ENCODE data around the gene PCDHA8. TPM values are rescaled to one million over a fixed set of nuclear protein-coding genes. Genes with fewer than 3 reads are reported as not detected.

The PCDHA8 gene
- total and polyA plus RNA-seq, 2 of the 8 experiments (the other 6 are each of a cell fraction or from before 2014, with no cell fraction given): 0.14 to 0.52 TPM

DNA sequence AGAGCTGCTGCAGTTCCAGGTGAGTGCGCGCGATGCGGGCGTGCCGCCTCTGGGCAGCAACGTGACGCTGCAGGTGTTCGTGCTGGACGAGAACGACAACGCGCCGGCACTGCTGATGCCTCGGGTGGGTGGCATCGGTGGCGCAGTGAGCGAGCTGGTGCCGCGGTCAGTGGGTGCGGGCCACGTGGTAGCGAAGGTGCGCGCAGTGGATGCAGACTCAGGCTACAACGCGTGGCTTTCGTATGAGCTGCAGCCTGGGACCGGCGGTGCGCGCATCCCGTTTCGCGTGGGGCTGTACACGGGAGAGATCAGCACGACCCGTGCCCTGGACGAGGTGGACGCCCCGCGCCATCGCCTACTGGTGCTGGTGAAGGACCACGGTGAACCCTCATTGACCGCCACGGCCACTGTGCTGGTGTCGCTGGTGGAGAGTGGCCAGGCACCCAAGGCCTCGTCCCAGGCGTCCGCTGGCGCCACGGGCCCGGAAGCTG is 38.2 kb upstream of the PCDHA8 start (continued):
- TF ChIP-seq, protein P1, sequence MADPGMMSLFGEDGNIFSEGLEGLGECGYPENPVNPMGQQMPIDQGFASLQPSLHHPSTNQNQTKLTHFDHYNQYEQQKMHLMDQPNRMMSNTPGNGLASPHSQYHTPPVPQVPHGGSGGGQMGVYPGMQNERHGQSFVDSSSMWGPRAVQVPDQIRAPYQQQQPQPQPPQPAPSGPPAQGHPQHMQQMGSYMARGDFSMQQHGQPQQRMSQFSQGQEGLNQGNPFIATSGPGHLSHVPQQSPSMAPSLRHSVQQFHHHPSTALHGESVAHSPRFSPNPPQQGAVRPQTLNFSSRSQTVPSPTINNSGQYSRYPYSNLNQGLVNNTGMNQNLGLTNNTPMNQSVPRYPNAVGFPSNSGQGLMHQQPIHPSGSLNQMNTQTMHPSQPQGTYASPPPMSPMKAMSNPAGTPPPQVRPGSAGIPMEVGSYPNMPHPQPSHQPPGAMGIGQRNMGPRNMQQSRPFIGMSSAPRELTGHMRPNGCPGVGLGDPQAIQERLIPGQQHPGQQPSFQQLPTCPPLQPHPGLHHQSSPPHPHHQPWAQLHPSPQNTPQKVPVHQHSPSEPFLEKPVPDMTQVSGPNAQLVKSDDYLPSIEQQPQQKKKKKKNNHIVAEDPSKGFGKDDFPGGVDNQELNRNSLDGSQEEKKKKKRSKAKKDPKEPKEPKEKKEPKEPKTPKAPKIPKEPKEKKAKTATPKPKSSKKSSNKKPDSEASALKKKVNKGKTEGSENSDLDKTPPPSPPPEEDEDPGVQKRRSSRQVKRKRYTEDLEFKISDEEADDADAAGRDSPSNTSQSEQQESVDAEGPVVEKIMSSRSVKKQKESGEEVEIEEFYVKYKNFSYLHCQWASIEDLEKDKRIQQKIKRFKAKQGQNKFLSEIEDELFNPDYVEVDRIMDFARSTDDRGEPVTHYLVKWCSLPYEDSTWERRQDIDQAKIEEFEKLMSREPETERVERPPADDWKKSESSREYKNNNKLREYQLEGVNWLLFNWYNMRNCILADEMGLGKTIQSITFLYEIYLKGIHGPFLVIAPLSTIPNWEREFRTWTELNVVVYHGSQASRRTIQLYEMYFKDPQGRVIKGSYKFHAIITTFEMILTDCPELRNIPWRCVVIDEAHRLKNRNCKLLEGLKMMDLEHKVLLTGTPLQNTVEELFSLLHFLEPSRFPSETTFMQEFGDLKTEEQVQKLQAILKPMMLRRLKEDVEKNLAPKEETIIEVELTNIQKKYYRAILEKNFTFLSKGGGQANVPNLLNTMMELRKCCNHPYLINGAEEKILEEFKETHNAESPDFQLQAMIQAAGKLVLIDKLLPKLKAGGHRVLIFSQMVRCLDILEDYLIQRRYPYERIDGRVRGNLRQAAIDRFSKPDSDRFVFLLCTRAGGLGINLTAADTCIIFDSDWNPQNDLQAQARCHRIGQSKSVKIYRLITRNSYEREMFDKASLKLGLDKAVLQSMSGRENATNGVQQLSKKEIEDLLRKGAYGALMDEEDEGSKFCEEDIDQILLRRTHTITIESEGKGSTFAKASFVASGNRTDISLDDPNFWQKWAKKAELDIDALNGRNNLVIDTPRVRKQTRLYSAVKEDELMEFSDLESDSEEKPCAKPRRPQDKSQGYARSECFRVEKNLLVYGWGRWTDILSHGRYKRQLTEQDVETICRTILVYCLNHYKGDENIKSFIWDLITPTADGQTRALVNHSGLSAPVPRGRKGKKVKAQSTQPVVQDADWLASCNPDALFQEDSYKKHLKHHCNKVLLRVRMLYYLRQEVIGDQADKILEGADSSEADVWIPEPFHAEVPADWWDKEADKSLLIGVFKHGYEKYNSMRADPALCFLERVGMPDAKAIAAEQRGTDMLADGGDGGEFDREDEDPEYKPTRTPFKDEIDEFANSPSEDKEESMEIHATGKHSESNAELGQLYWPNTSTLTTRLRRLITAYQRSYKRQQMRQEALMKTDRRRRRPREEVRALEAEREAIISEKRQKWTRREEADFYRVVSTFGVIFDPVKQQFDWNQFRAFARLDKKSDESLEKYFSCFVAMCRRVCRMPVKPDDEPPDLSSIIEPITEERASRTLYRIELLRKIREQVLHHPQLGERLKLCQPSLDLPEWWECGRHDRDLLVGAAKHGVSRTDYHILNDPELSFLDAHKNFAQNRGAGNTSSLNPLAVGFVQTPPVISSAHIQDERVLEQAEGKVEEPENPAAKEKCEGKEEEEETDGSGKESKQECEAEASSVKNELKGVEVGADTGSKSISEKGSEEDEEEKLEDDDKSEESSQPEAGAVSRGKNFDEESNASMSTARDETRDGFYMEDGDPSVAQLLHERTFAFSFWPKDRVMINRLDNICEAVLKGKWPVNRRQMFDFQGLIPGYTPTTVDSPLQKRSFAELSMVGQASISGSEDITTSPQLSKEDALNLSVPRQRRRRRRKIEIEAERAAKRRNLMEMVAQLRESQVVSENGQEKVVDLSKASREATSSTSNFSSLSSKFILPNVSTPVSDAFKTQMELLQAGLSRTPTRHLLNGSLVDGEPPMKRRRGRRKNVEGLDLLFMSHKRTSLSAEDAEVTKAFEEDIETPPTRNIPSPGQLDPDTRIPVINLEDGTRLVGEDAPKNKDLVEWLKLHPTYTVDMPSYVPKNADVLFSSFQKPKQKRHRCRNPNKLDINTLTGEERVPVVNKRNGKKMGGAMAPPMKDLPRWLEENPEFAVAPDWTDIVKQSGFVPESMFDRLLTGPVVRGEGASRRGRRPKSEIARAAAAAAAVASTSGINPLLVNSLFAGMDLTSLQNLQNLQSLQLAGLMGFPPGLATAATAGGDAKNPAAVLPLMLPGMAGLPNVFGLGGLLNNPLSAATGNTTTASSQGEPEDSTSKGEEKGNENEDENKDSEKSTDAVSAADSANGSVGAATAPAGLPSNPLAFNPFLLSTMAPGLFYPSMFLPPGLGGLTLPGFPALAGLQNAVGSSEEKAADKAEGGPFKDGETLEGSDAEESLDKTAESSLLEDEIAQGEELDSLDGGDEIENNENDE (IDR thresholded peaks at IDR 0.05; ENCODE audit: insufficient replicate concordance, low read length): no peak
- no peak for TF ChIP-seq RBBP5 (IDR thresholded peaks at IDR 0.05; ENCODE audit: borderline replicate concordance, low read depth, low read length)
- TF ChIP-seq CHD1 (IDR thresholded peaks at IDR 0.05; ENCODE audit: low read depth, low read length): no peak
- no peak for TF ChIP-seq JUN (IDR thresholded peaks at IDR 0.05; ENCODE audit: low read depth, low read length)
- no peak for TF ChIP-seq KDM5A (IDR thresholded peaks at IDR 0.05; ENCODE audit: low read length)
- no peak for TF ChIP-seq CBX5 (IDR thresholded peaks at IDR 0.05; ENCODE audit: low read depth, low read length)
- TF ChIP-seq NANOG (IDR thresholded peaks at IDR 0.05; ENCODE audit: insufficient read depth, low read depth, low read length, poor library complexity, severe bottlenecking): no peak
- no peak for TF ChIP-seq CBX8 (IDR thresholded peaks at IDR 0.05; ENCODE audit: borderline replicate concordance, low read depth, low read length)
- no peak for TF ChIP-seq SIN3A (conservative IDR thresholded peaks at IDR 0.05 in 1 of 2, IDR thresholded peaks at IDR 0.05 in 1 of 2; ENCODE audit: low read depth in 1 of 2, low read length in 2 of 2)
- TF ChIP-seq BCL11A (IDR thresholded peaks at IDR 0.05; ENCODE audit: low read depth in 2 of 2, low read length in 2 of 2): no peak
- TF ChIP-seq SIX5 (IDR thresholded peaks at IDR 0.05; ENCODE audit: low read depth, low read length): no peak
